Testis (tissue), 3 donors: ENCODE results near the gene CCSAP. TPM values are rescaled to one million over a fixed set of nuclear protein-coding genes. Genes with fewer than 3 reads are reported as not detected.

ENCODE experiments used
- DNase-seq: peaks from one replicate; pipeline ENCODE4 v3.0.0-alpha.2; 2019
- H3K27ac ChIP-seq, 2 donors: fragments of 200-600 bp; sonication (generic); one replicate each; pipeline ENCODE4 v1.5.1; 2019
- H3K27me3 ChIP-seq: fragments of 200-600 bp; sonication (generic); one replicate; pipeline ENCODE4 v1.5.1; 2019
- H3K36me3 ChIP-seq: fragments of 200-600 bp; sonication (generic); one replicate; pipeline ENCODE4 v1.5.1; 2017; ENCODE audit warnings: low read depth; ENCODE audit errors: missing control alignments
- H3K4me1 ChIP-seq: fragments of 200-600 bp; sonication (generic); one replicate; pipeline ENCODE4 v1.5.1; 2019
- H3K4me3 ChIP-seq, 2 donors: fragments of 200-600 bp; sonication (generic); one replicate each; pipeline ENCODE4 v1.5.1; 2017 to 2019
- H3K9me3 ChIP-seq: fragments of 200-600 bp; sonication (generic); one replicate; pipeline ENCODE4 v1.5.1; 2017
- CTCF ChIP-seq, 3 experiments: fragments of 450-650 bp in 2 of 3; fragments of 200-600 bp in 1 of 3; sonication (generic) in 1 of 3; IDR thresholded peaks; one replicate each; pipeline ENCODE4 v1.5.1; 2016 to 2019; ENCODE audit warnings: antibody characterized with exemption in 3 of 3, mild to moderate bottlenecking in 2 of 3, moderate library complexity in 1 of 3
- POLR2A ChIP-seq: fragments of 450-650 bp; IDR thresholded peaks from one replicate; pipeline ENCODE4 v1.6.1; 2017; ENCODE audit warnings: antibody characterized with exemption, mild to moderate bottlenecking, moderate library complexity
- WGBS, 2 donors: methylation state at CpG; one replicate each; pipeline ENCODE4 v1.1.5; 2018; 5-methylcytosine and 5-hydroxymethylcytosine counted together
- intact Hi-C: fragments of 100-400 bp; cut with DNase I; formaldehyde crosslinking; loops from one replicate; pipeline ENCODE4 v1.15.1; 2023; ENCODE audit warnings: low total_unique reads
- polyA plus RNA-seq: library from polyadenylated mRNA; stranded (reverse); fragments of 350-450 nt; fragmentation: Illumina TruSeq; extraction: RNeasy Lipid Tissue Mini Kit (QIAGEN cat#74804); gene quantifications from one replicate; pipeline ENCODE4 v1.2.3, GENCODE V29; 2014; ENCODE audit warnings: low read depth, low replicate concordance; ENCODE audit not compliant: insufficient read depth
- small RNA-seq, 2 donors: library from RNA; depleted of rRNA; stranded (forward); fragments of <200 nt; gene quantifications; one replicate each; pipeline ENCODE3, GENCODE V24; 2016
- total RNA-seq, 2 donors: library from RNA; depleted of rRNA; stranded (reverse); fragments of >200 nt; gene quantifications; one replicate each; pipeline ENCODE4 v1.2.3, GENCODE V29; 2016

CCSAP gene
- total and polyA plus RNA-seq, 3 donors from 2014 or later, result 3.2 to 4.1 (median 3.7) TPM

- H3K9me3 ChIP-seq, result no peaks in the 10 kb centered on the region
- no peak for DNase-seq
- H3K27ac ChIP-seq, result no peak overlapping the region
- TF ChIP-seq CTCF (IDR thresholded peaks at IDR 0.05) (no peak), POLR2A (no peak)
- intact Hi-C loops, result no loop called here
- 69 to 70% methylated on average over 7 of the region's 7 CpGs for WGBS, 2 donors
- no peaks in the 10 kb centered on the region for H3K36me3 ChIP-seq
- no peak overlapping the region for H3K4me3 ChIP-seq
- peaks cover 21% of the 10 kb centered on the region for H3K4me1 ChIP-seq
- H3K27me3 ChIP-seq, result no peaks in the 10 kb centered on the region
Measured at GRCh38 chr1:229273507-229274232, 69.2 kb downstream of the CCSAP start.

- intact Hi-C loops, result no loop called here
- 41 to 48% methylated on average over 11 of the region's 11 CpGs for WGBS, 2 donors
- Histone ChIP-seq H3K27ac (peak overlapping the region in 1 of 2 donors; percentile 80), H3K9me3 (no peaks in the 10 kb centered on the region), H3K4me1 (peaks cover 21% of the 10 kb centered on the region), H3K4me3 (peak overlapping the region; percentile 71 to 82), H3K36me3 (no peaks in the 10 kb centered on the region), H3K27me3 (no peaks in the 10 kb centered on the region)
- no peak for DNase-seq
- TF ChIP-seq POLR2A (no peak), CTCF (IDR thresholded peaks at IDR 0.05) (no peak)
Measured at GRCh38 chr1:229272164-229273158, 70.4 kb downstream of the CCSAP start.

- peak; percentile 55 for DNase-seq
- Histone ChIP-seq H3K4me3 (peak overlapping the region; percentile 71 to 82), H3K27me3 (no peaks in the 10 kb centered on the region), H3K36me3 (no peaks in the 10 kb centered on the region), H3K4me1 (peaks cover 21% of the 10 kb centered on the region), H3K9me3 (no peaks in the 10 kb centered on the region), H3K27ac (peak overlapping the region; percentile 56 to 80)
- intact Hi-C loops, result no loop called here
- WGBS, 2 donors, result 1% methylated on average over 12 to 21 of the region's 32 CpGs
- TF ChIP-seq POLR2A, result no peak
- no peak for TF ChIP-seq CTCF (IDR thresholded peaks at IDR 0.05)
Measured at GRCh38 chr1:229271448-229272159, 71.2 kb downstream of the CCSAP start.

Small RNAs within 50 kb of the gene (small RNA-seq; reads per million reads assigned to genes)
- 0 reads per million in 2 donors for gene RNU6-180P

Other genes with a start within 250 kb of the CCSAP start
- 10 to 100 TPM; 27.2 to 30.2 TPM for gene RAB4A, start 71.9 kb downstream of the CCSAP start, total RNA-seq
- gene RAB4A, start 71.9 kb downstream of the CCSAP start, polyA plus RNA-seq, result 55.1 TPM
- gene ACTA1, start 91.0 kb upstream of the CCSAP start, total RNA-seq, result 1 to 10 TPM in 1 of 2 donors, under 1 TPM in 1; 0.94 to 1.2 TPM
- gene ACTA1, start 91.0 kb upstream of the CCSAP start, polyA plus RNA-seq, result 136 TPM
- 10 to 100 TPM; 46.5 to 60.9 TPM for gene NUP133, start 165.3 kb upstream of the CCSAP start, total RNA-seq
- 26.5 TPM for gene NUP133, start 165.3 kb upstream of the CCSAP start, polyA plus RNA-seq
- gene ABCB10, start 215.7 kb upstream of the CCSAP start, total RNA-seq, result 10 to 100 TPM in 1 of 2 donors, 1 to 10 TPM in 1; 9.8 to 12.1 TPM
- gene ABCB10, start 215.7 kb upstream of the CCSAP start, polyA plus RNA-seq, result 4.9 TPM